Progenitor cell of endocrine pancreas (in vitro differentiated cells): ENCODE data around the gene SYNPO. TPM values are rescaled to one million over a fixed set of nuclear protein-coding genes. Genes with fewer than 3 reads are reported as not detected.

ENCODE experiments used
- DNase-seq: peaks from one replicate; pipeline ENCODE4 v3.0.0; 2021; ENCODE audit warnings: low spot score; ENCODE audit not compliant: unreplicated experiment
- H3K27ac Mint-ChIP-seq: 2 replicates; pipeline ENCODE4 v1.8.0; 2021; ENCODE audit warnings: mild to moderate bottlenecking, moderate library complexity, mixed read lengths
- H3K27me3 Mint-ChIP-seq: 2 replicates; pipeline ENCODE4 v1.8.0; 2021; ENCODE audit warnings: mixed read lengths
- H3K36me3 Mint-ChIP-seq: 2 replicates; pipeline ENCODE4 v1.8.0; 2022; ENCODE audit warnings: mixed read lengths; ENCODE audit not compliant: insufficient read depth
- H3K4me1 Mint-ChIP-seq: 2 replicates; pipeline ENCODE4 v1.8.0; 2021; ENCODE audit warnings: low read depth, mixed read lengths
- H3K4me3 Mint-ChIP-seq: 2 replicates; pipeline ENCODE4 v1.8.0; 2021; ENCODE audit warnings: low read depth, mild to moderate bottlenecking, moderate library complexity, mixed read lengths
- H3K9me3 Mint-ChIP-seq: 2 replicates; pipeline ENCODE4 v1.8.0; 2021; ENCODE audit warnings: low read depth, mixed read lengths
- total RNA-seq: library from RNA; stranded (reverse); gene quantifications from 2 replicates; pipeline ENCODE4 v1.2.1, GENCODE V29; 2021
- TF ChIP-seq, protein P1 (sequence below): fragments of 200-600 bp; sonication (generic); IDR thresholded peaks from one replicate; pipeline ENCODE4 v1.5.0; 2021; ENCODE audit warnings: antibody characterized with exemption, mild to moderate bottlenecking; ENCODE audit not compliant: unreplicated experiment

SYNPO gene
- total RNA-seq, 1 donor from 2014 or later: 1.5 TPM

DNA sequence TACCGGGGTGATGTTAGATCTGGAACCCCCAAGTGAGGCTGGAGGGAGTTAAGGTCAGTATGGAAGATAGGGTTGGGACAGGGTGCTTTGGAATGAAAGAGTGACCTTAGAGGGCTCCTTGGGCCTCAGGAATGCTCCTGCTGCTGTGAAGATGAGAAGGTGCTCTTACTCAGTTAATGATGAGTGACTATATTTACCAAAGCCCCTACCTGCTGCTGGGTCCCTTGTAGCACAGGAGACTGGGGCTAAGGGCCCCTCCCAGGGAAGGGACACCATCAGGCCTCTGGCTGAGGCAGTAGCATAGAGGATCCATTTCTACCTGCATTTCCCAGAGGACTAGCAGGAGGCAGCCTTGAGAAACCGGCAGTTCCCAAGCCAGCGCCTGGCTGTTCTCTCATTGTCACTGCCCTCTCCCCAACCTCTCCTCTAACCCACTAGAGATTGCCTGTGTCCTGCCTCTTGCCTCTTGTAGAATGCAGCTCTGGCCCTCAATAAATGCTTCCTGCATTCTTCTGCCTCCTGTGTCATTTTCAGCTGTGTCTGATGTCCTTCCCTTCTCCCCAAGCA lies 18.3 kb downstream of the SYNPO start:
- H3K4me3 Mint-ChIP-seq: no peak overlapping the region
- H3K27me3 Mint-ChIP-seq: peaks cover 23% of the 10 kb centered on the region
- H3K36me3 Mint-ChIP-seq: no peaks in the 10 kb centered on the region
- H3K9me3 Mint-ChIP-seq: no peaks in the 10 kb centered on the region
- H3K27ac Mint-ChIP-seq: no peak overlapping the region
- TF ChIP-seq, protein P1, sequence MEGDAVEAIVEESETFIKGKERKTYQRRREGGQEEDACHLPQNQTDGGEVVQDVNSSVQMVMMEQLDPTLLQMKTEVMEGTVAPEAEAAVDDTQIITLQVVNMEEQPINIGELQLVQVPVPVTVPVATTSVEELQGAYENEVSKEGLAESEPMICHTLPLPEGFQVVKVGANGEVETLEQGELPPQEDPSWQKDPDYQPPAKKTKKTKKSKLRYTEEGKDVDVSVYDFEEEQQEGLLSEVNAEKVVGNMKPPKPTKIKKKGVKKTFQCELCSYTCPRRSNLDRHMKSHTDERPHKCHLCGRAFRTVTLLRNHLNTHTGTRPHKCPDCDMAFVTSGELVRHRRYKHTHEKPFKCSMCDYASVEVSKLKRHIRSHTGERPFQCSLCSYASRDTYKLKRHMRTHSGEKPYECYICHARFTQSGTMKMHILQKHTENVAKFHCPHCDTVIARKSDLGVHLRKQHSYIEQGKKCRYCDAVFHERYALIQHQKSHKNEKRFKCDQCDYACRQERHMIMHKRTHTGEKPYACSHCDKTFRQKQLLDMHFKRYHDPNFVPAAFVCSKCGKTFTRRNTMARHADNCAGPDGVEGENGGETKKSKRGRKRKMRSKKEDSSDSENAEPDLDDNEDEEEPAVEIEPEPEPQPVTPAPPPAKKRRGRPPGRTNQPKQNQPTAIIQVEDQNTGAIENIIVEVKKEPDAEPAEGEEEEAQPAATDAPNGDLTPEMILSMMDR: no peak
- H3K4me1 Mint-ChIP-seq: peaks cover 4% of the 10 kb centered on the region
- no peak for DNase-seq

DNA sequence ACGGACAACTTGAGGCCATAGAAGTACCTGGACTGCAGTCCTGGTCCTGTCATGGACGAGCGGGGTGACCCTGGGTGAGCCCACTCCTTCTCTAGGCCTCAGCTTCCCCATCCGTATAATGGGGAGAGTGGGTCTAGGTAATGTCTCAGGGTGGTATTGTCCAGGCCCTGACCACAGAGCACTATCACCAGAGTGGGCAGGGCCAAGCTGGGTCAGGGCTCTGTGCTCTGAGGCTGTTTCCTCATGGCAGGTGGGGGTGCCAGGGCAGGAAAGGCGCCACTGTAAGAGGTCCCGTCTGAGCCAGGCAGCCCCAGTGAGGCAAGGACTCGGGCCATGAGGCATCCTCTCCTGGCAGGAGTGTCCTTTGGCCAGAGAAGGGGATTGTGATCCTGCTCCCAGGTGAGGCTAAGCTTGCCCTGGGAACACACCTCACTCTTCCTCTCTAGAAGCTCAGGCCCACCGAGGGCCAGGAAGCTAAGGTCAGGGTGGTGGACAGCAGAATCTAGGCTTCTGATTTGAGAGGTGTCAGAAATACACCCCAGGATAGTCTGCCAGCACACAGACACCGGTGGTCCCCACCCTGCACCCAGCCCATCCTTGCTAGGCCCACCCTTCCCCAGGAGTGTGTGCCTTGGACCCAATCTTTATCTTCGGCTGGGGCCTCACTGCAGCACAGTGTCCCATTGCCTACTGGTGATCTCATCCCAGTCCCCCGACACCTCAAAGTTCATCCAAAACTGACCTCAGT lies 19.1 kb downstream of the SYNPO start:
- Mint-ChIP-seq H3K4me1 (peaks cover 4% of the 10 kb centered on the region), H3K9me3 (no peaks in the 10 kb centered on the region), H3K4me3 (no peak overlapping the region), H3K27me3 (peaks cover 22% of the 10 kb centered on the region), H3K36me3 (no peaks in the 10 kb centered on the region), H3K27ac (no peak overlapping the region)
- DNase-seq: no peak
- TF ChIP-seq, protein P1: no peak

DNA sequence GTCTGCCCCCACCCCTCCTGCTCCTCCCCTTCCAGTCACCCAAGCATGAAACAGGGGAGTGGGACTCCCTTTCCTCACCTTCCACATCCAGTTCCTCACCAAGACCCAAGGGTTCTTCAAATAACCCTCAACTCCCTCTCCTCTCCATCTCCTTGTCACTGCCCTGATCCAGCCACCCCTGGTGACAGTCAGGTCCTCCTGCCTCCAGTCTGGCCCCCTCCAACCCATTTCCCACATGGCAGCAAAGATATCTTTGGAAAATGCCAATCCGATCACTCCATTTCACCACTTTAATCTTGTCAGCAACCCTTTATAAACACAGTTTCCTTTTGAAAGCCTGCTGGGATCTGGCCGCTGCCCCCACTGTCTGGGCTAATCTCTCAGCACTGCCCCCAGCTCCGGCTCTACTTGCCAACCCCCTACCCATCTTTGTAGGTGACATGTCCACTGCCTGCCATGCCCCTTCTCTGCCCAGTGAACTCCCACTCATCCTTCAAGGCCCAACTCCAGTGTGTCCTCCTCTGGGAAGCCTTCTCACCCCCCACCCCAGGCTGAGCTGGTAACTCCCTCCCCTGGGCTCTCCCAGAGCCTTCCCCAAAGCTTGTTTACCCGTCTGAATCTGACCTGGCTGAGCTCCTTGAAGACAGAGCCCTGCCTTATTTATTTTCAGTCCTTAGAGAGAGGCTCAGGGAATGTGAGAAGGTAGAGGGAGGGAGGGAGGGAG lies 19.8 kb downstream of the SYNPO start:
- H3K36me3 Mint-ChIP-seq: no peaks in the 10 kb centered on the region
- no peaks in the 10 kb centered on the region for H3K9me3 Mint-ChIP-seq
- TF ChIP-seq, protein P1: no peak
- H3K27me3 Mint-ChIP-seq: peaks cover 22% of the 10 kb centered on the region
- H3K27ac Mint-ChIP-seq: no peak overlapping the region
- H3K4me3 Mint-ChIP-seq: no peak overlapping the region
- no peak for DNase-seq
- peaks cover 4% of the 10 kb centered on the region for H3K4me1 Mint-ChIP-seq

DNA sequence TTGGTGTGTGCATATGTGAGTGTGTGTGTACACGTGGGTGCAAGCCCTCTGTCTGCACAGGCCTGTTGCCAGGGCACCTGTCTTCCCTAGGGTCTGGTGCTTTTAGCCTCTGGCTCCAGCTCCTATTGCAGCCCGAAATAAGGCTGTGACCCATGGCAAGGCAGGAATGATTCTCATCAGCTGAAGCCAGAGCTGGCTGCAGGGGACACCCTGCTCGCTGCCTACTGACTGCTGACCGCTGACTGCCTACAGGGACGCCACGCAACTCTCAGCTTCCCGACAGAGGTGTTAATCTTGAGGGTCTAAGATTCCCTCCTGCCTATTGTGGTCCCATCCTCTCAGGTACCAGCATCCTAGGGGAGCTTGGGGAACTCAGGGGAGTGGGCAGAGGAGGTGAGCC lies 20.6 kb downstream of the SYNPO start, which contains the start of gene MYOZ3:
Gene MYOZ3, plus strand, starts transcription at position 166 of the 400 bp plus-strand sequence. CDS start 1,691 bp downstream, outside the sequence.
- Mint-ChIP-seq H3K9me3 (no peaks in the 10 kb centered on the region), H3K4me3 (no peak within 1 kb of the TSS), H3K27ac (no peak within 1 kb of the TSS), H3K36me3 (no peaks in the 10 kb centered on the region), H3K27me3 (peaks cover 19% of the 10 kb centered on the region), H3K4me1 (peaks cover 3% of the 10 kb centered on the region)
- TF ChIP-seq, protein P1: no peak
- no peak for DNase-seq

DNA sequence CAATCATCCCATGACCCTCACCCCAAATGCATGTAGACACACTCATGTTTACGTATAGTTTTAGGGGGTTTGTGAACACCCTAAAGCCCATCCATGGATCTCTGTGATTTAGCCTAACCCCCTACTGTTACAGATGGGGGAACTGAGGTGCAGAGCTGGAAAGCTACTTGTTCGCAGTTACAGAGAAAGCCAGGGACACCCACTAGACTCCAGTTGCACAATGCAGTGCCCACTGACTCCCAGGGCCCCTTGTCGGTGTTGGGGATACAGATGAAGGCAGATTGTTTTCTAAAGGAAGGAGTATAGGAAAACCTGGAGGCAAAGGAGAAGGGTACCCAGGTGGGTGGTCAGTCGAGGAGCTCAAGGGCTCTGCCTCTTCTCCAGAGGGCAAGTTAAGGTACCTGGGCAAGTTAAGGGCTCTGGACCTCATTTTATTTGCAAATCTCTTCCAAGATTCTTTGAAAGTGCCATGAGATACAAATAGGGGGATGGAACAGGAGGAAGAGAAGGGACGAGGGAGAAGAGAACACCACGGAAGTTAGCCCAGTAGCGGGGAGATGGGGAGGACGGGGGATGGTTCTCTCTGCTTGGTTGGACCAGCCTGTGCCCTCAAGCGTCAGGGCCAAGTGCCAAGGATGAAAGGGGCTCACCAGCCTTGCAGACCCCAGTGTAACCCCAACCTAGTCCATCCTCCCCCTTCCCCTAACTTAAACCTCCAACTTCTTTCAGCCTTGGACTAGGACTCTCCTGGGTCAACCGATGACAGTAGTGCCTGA lies 21.5 kb downstream of the SYNPO start:
- H3K27me3 Mint-ChIP-seq: peaks cover 19% of the 10 kb centered on the region
- DNase-seq: no peak
- no peak overlapping the region for H3K27ac Mint-ChIP-seq
- no peaks in the 10 kb centered on the region for H3K9me3 Mint-ChIP-seq
- TF ChIP-seq, protein P1: no peak
- no peak overlapping the region for H3K4me3 Mint-ChIP-seq
- H3K36me3 Mint-ChIP-seq: no peaks in the 10 kb centered on the region
- peaks cover 3% of the 10 kb centered on the region for H3K4me1 Mint-ChIP-seq
